Aorta (tissue), 5 donors: ENCODE results near the gene NIPAL4. TPM values are rescaled to one million over a fixed set of nuclear protein-coding genes. Genes with fewer than 3 reads are reported as not detected.

Source experiments
- ATAC-seq: fragments of 200-7000 bp; cut with Tn5 transposase; one replicate; pipeline ENCODE4 v1.9.1; 2022; ENCODE audit warnings: moderate library complexity; ENCODE audit not compliant: low FRiP score
- DNase-seq, 2 donors: peaks; one replicate each; pipeline ENCODE4 v3.0.0-alpha.2; 2020
- H3K27ac ChIP-seq, 2 donors: one replicate each; pipeline ENCODE4 v1.5.1; 2013; ENCODE audit warnings: low read length in 2 of 2, mild to moderate bottlenecking in 2 of 2, moderate library complexity in 2 of 2, control low read depth in 1 of 2, inconsistent platforms in 1 of 2, low read depth in 1 of 2
- H3K27me3 ChIP-seq, 2 donors: one replicate each; pipeline ENCODE4 v1.6.1; 2013; ENCODE audit warnings: control low read depth in 1 of 2, low read length in 1 of 2, mild to moderate bottlenecking in 1 of 2, moderate library complexity in 1 of 2; ENCODE audit not compliant: insufficient read depth in 2 of 2, control insufficient read depth in 1 of 2
- H3K36me3 ChIP-seq, 2 donors: one replicate each; pipeline ENCODE4 v1.6.1; 2013; ENCODE audit warnings: control low read depth in 1 of 2, low read length in 1 of 2, mild to moderate bottlenecking in 1 of 2; ENCODE audit not compliant: insufficient read depth in 2 of 2, control insufficient read depth in 1 of 2
- H3K4me1 ChIP-seq, 2 donors: one replicate each; pipeline ENCODE4 v1.6.1; 2013; ENCODE audit warnings: low read length in 2 of 2, control low read depth in 1 of 2, mild to moderate bottlenecking in 1 of 2, moderate library complexity in 1 of 2; ENCODE audit not compliant: insufficient read depth in 2 of 2, control insufficient read depth in 1 of 2
- H3K4me3 ChIP-seq, 2 donors: one replicate each; pipeline ENCODE4 v1.5.1; 2013; ENCODE audit warnings: low read length in 2 of 2, control low read depth in 1 of 2, mild to moderate bottlenecking in 1 of 2
- H3K9me3 ChIP-seq: one replicate; pipeline ENCODE4 v1.6.1; 2013; ENCODE audit warnings: mild to moderate bottlenecking, low read length; ENCODE audit not compliant: control insufficient read depth
- WGBS, 2 donors: extraction: QIAGEN DNeasy Blood & Tissue Kit; methylation state at CpG; one replicate each; pipeline ENCODE4 v1.1.7; 2013; 5-methylcytosine and 5-hydroxymethylcytosine counted together
- intact Hi-C, 2 donors: fragments of 100-400 bp; cut with DNase I; formaldehyde crosslinking; loops; one replicate each; pipeline versions ENCODE4 v1.14.2 to v1.15.0; 2022
- polyA plus RNA-seq, 2 donors: library from polyadenylated mRNA; stranded (reverse); fragments of 200-250 nt; gene quantifications; one replicate each; pipeline ENCODE4 v1.2.3, GENCODE V29; 2013
- total RNA-seq, 2 donors: library from RNA; stranded (reverse); fragmentation: NEBNext Ultra II Directional; extraction: Animal tissue kit (Norgen Biotek cat#: 25700); gene quantifications; one replicate each; pipeline ENCODE4 v1.2.1, GENCODE V29; 2021
- donor health status: healthy with polysubstance abuse.
- donor health status: Bipolar disorder and iron deficiency.
- donor health status: DM: no; HTN: no; CAD: no.
- donor health status: DM: no; HTN: no; CAD: no.
- donor health status: DM: yes; HTN: yes; CAD: no.

Gene NIPAL4
- total and polyA plus RNA-seq, 4 donors, result 0.28 to 0.55 TPM; not detected in 2

GRCh38 chr5:157457391-157457790 lies 2.6 kb upstream of the NIPAL4 start:
- no peaks in the 10 kb centered on the region for H3K9me3 ChIP-seq
- no peaks in the 10 kb centered on the region for H3K27me3 ChIP-seq
- DNase-seq (no peak), ATAC-seq (no peak)
- 96 to 97% methylated on average over 5 of the region's 5 CpGs for WGBS, 2 donors
- no peak overlapping the region for H3K27ac ChIP-seq
- H3K4me1 ChIP-seq, result no peaks in the 10 kb centered on the region
- no peak overlapping the region for H3K4me3 ChIP-seq
- no peaks in the 10 kb centered on the region for H3K36me3 ChIP-seq
- intact Hi-C loops, result no loop called here

- Histone ChIP-seq H3K27me3 (no peaks in the 10 kb centered on the region), H3K4me3 (no peak overlapping the region), H3K27ac (no peak overlapping the region), H3K4me1 (no peaks in the 10 kb centered on the region), H3K9me3 (no peaks in the 10 kb centered on the region), H3K36me3 (no peaks in the 10 kb centered on the region)
- DNase-seq (peak in 1 of 2 donors; percentile 14), ATAC-seq (no peak)
- 94 to 95% methylated on average over 5 of the region's 5 CpGs for WGBS, 2 donors
- intact Hi-C loops, result no loop called here
These were observed 1.2 kb upstream of the NIPAL4 start for GRCh38 chr5:157458835-157459234.

GRCh38 chr5:157460921-157461792 lies 1.1 kb downstream of the NIPAL4 start:
- Histone ChIP-seq H3K4me3 (no peak overlapping the region), H3K36me3 (no peaks in the 10 kb centered on the region), H3K27me3 (no peaks in the 10 kb centered on the region), H3K27ac (no peak overlapping the region), H3K4me1 (no peaks in the 10 kb centered on the region), H3K9me3 (no peaks in the 10 kb centered on the region)
- intact Hi-C loops, result loop anchor here in 1 of 2 donors (5.0 kb wide), 1 partner anchor 74 kb away; no protein-coding TSS in a partner anchor
- no peak for ATAC-seq
- 91 to 93% methylated on average over 4 of the region's 4 CpGs for WGBS, 2 donors
- DNase-seq, result peak in 1 of 2 donors; percentile 58

GRCh38 chr5:157463081-157463480 lies 3.1 kb downstream of the NIPAL4 start:
- no peak overlapping the region for H3K27ac ChIP-seq
- intact Hi-C loops, result loop anchor here in 1 of 2 donors (5.0 kb wide), 1 partner anchor 76 kb away; no protein-coding TSS in a partner anchor

GRCh38 chr5:157463621-157464518 lies 3.9 kb downstream of the NIPAL4 start:
- H3K4me1 ChIP-seq, result no peaks in the 10 kb centered on the region
- DNase-seq, result peak in 1 of 2 donors; percentile 6
- H3K36me3 ChIP-seq, result no peaks in the 10 kb centered on the region
- 72% methylated on average over 9 of the region's 9 CpGs for WGBS, 2 donors
- ATAC-seq, result no peak
- H3K27me3 ChIP-seq, result no peaks in the 10 kb centered on the region
- intact Hi-C loops, result loop anchor here in 1 of 2 donors (5.0 kb wide), 1 partner anchor 77 kb away; no protein-coding TSS in a partner anchor
- H3K27ac ChIP-seq, result no peak overlapping the region
- no peak overlapping the region for H3K4me3 ChIP-seq
- H3K9me3 ChIP-seq, result no peaks in the 10 kb centered on the region

More at GRCh38 chr5:157463081-157463480, 3.1 kb downstream of the NIPAL4 start:
- WGBS, 2 donors, result 96 to 99% methylated on average over 8 of the region's 8 CpGs
- Histone ChIP-seq H3K36me3 (no peaks in the 10 kb centered on the region), H3K4me1 (no peaks in the 10 kb centered on the region), H3K4me3 (no peak overlapping the region), H3K9me3 (no peaks in the 10 kb centered on the region), H3K27me3 (no peaks in the 10 kb centered on the region)
- ATAC-seq (no peak), DNase-seq (peak in 1 of 2 donors; percentile 62)

GRCh38 chr5:157464519-157465171 lies 4.6 kb downstream of the NIPAL4 start:
- ATAC-seq, result peak; percentile 66
- 9 to 17% methylated on average over 4 of the region's 4 CpGs for WGBS, 2 donors
- H3K27me3 ChIP-seq, result no peaks in the 10 kb centered on the region
- H3K4me3 ChIP-seq, result no peak overlapping the region
- no peaks in the 10 kb centered on the region for H3K36me3 ChIP-seq
- H3K9me3 ChIP-seq, result no peaks in the 10 kb centered on the region
- H3K4me1 ChIP-seq, result no peaks in the 10 kb centered on the region
- no peak overlapping the region for H3K27ac ChIP-seq
- DNase-seq, result peak; percentile 59 to 79
- intact Hi-C loops, result loop anchor here in 1 of 2 donors (5.0 kb wide), 1 partner anchor 77 kb away; no protein-coding TSS in a partner anchor

- 93 to 95% methylated on average over 13 of the region's 13 CpGs for WGBS, 2 donors
- Histone ChIP-seq H3K27me3 (no peaks in the 10 kb centered on the region), H3K4me3 (no peak overlapping the region), H3K36me3 (no peaks in the 10 kb centered on the region), H3K4me1 (no peaks in the 10 kb centered on the region), H3K9me3 (no peaks in the 10 kb centered on the region), H3K27ac (no peak overlapping the region)
- DNase-seq, result no peak
- intact Hi-C loops, result no loop called here
- no peak for ATAC-seq
These were observed 8.4 kb downstream of the NIPAL4 start for GRCh38 chr5:157468293-157468965.

- intact Hi-C loops, result no loop called here
- no peak overlapping the region for H3K4me3 ChIP-seq
- no peaks in the 10 kb centered on the region for H3K9me3 ChIP-seq
- 97 to 98% methylated on average over 7 of the region's 7 CpGs for WGBS, 2 donors
- no peaks in the 10 kb centered on the region for H3K4me1 ChIP-seq
- DNase-seq (no peak), ATAC-seq (no peak)
- H3K27ac ChIP-seq, result no peak overlapping the region
- H3K27me3 ChIP-seq, result no peaks in the 10 kb centered on the region
- no peaks in the 10 kb centered on the region for H3K36me3 ChIP-seq
These were observed 9.1 kb downstream of the NIPAL4 start for GRCh38 chr5:157469073-157469472.
